Gastrocnemius medialis (tissue), 4 donors: Measurements from ENCODE around the gene CELSR1. TPM values are rescaled to one million over a fixed set of nuclear protein-coding genes. Genes with fewer than 3 reads are reported as not detected.

Experiments
- ATAC-seq, 2 donors: fragments of 150-250 bp; one replicate each; pipeline ENCODE4 v1.9.1; 2016
- DNase-seq, 2 donors: peaks; one replicate each; pipeline ENCODE4 v3.0.0-alpha.2; 2019
- H3K27ac ChIP-seq, 4 donors: fragments of 200-600 bp; sonication (generic); 1 replicate in 1 of 4; 2 replicates in 3 of 4; pipeline ENCODE4 v1.5.1; 2016 to 2018; ENCODE audit warnings: mild to moderate bottlenecking in 2 of 4, moderate library complexity in 1 of 4
- H3K27me3 ChIP-seq, 3 donors: fragments of 200-600 bp; sonication (generic) in 2 of 3; 1 replicate in 1 of 3; 2 replicates in 2 of 3; pipeline versions ENCODE4 v1.5.1 to v1.6.0; 2016 to 2019; ENCODE audit warnings: mild to moderate bottlenecking in 1 of 3, moderate library complexity in 1 of 3
- H3K36me3 ChIP-seq, 2 donors: fragments of 200-600 bp; sonication (generic) in 1 of 2; one replicate each; pipeline ENCODE4 v1.5.1; 2017 to 2018
- H3K4me1 ChIP-seq, 2 donors: fragments of 200-600 bp; sonication (generic) in 1 of 2; one replicate each; pipeline ENCODE4 v1.5.1; 2016 to 2017; ENCODE audit warnings: mild to moderate bottlenecking in 2 of 2
- H3K4me3 ChIP-seq, 4 donors: fragments of 200-600 bp; sonication (generic) in 3 of 4; 1 replicate in 1 of 4; 2 replicates in 3 of 4; pipeline ENCODE4 v1.5.1; 2016 to 2019; ENCODE audit warnings: mild to moderate bottlenecking in 2 of 4
- H3K9me3 ChIP-seq, 3 donors: fragments of 200-600 bp; sonication (generic) in 2 of 3; 1 replicate in 1 of 3; 2 replicates in 2 of 3; pipeline ENCODE4 v1.5.1; 2016 to 2019
- POLR2A ChIP-seq, 2 donors: fragments of 450-650 bp; IDR thresholded peaks; one replicate each; pipeline ENCODE4 v1.6.1; 2017; ENCODE audit warnings: antibody characterized with exemption in 2 of 2, mild to moderate bottlenecking in 2 of 2, moderate library complexity in 2 of 2
- in situ Hi-C, 4 donors: fragments of 200-750 bp; cut with MboI; loops; one replicate each; pipeline versions ENCODE4 v1.15.0 to v1.8.0; 2017; ENCODE audit warnings: low sequenced_read_pairs in 4 of 4
- intact Hi-C: fragments of 100-400 bp; cut with DNase I; formaldehyde crosslinking; loops from one replicate; pipeline ENCODE4 v1.15.1; 2023; ENCODE audit warnings: low total_unique reads
- total RNA-seq, 4 donors: library from RNA; depleted of rRNA; stranded (reverse); fragments of >200 nt; gene quantifications; one replicate each; pipeline versions ENCODE4 v1.1.0 to v1.2.3, GENCODE V29; 2016
- TF ChIP-seq, protein P1 (sequence below), 5 experiments: fragments of 450-650 bp in 3 of 5; fragments of 200-600 bp in 2 of 5; sonication (generic) in 2 of 5; IDR thresholded peaks in 4 of 5; conservative IDR thresholded peaks in 1 of 5; 1 replicate in 4 of 5; 2 replicates in 1 of 5; pipeline ENCODE4 v1.5.1; 2016 to 2019; ENCODE audit warnings: antibody characterized with exemption in 5 of 5, mild to moderate bottlenecking in 3 of 5, moderate library complexity in 3 of 5

CELSR1 gene, protein sequence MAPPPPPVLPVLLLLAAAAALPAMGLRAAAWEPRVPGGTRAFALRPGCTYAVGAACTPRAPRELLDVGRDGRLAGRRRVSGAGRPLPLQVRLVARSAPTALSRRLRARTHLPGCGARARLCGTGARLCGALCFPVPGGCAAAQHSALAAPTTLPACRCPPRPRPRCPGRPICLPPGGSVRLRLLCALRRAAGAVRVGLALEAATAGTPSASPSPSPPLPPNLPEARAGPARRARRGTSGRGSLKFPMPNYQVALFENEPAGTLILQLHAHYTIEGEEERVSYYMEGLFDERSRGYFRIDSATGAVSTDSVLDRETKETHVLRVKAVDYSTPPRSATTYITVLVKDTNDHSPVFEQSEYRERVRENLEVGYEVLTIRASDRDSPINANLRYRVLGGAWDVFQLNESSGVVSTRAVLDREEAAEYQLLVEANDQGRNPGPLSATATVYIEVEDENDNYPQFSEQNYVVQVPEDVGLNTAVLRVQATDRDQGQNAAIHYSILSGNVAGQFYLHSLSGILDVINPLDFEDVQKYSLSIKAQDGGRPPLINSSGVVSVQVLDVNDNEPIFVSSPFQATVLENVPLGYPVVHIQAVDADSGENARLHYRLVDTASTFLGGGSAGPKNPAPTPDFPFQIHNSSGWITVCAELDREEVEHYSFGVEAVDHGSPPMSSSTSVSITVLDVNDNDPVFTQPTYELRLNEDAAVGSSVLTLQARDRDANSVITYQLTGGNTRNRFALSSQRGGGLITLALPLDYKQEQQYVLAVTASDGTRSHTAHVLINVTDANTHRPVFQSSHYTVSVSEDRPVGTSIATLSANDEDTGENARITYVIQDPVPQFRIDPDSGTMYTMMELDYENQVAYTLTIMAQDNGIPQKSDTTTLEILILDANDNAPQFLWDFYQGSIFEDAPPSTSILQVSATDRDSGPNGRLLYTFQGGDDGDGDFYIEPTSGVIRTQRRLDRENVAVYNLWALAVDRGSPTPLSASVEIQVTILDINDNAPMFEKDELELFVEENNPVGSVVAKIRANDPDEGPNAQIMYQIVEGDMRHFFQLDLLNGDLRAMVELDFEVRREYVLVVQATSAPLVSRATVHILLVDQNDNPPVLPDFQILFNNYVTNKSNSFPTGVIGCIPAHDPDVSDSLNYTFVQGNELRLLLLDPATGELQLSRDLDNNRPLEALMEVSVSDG (N-terminal part only)
- total RNA-seq = 1 to 10 TPM in 2 of 4 donors, under 1 TPM in 2; 0.10 to 1.5 (median 0.87) TPM

DNA sequence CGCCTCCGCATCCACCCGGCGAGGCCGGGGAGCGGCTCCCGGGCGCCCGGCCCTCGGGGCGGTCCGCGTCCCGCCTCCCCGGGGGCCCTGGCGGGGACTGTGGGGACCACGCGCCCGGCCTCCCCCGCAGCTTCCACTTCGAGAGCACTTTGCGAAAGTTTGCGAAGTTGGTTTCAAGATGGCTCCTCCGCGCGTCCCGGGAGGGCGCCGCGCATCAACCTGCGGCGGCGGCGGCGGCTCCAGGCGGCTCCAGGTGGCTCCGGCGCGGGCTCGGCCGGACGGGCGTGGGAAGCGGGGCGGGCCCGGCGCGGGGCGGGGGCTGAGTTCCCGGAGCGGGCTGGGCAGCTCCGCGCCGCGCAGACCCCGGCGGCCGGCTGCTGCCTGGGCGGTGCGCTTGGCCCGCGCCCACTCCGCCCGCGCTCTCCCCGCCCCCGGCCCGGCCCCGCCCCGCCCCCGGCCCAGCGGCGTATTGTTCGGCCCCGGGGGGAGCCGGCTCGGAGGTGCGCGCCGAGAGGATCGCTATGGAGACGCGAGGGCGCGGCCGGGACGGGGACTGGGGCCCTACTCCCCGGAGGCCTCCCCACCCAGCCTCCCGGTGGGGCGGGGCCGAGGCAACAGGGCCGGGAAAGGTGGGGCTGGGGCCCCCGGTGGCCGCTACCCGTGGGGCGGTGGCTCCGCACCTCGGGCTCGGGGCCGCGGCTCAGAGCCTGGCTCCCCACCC, at the start of gene CELSR1:
CELSR1 (minus strand) TSS at position 396 of the 721 bp plus-strand sequence. CDS start 450 bp downstream, outside the sequence.
- Histone ChIP-seq H3K4me3 (peak within 1 kb of the TSS; percentile 9 to 36 (median 28)), H3K27ac (no peak within 1 kb of the TSS), H3K9me3 (no peaks in the 10 kb centered on the region), H3K36me3 (no peaks in the 10 kb centered on the region), H3K27me3 (peaks cover 34 to 38% (median 35%) of the 10 kb centered on the region in 3 donors), H3K4me1 (peaks cover 0 to 5% of the 10 kb centered on the region in 2 donors)
- intact Hi-C loops (no loop called here), in situ Hi-C loops (loop anchor here in 3 of 4 donors (25.0 kb wide), 3 partner anchors 150 to 400 kb away; no protein-coding TSS in a partner anchor)
- TF ChIP-seq, protein P1, sequence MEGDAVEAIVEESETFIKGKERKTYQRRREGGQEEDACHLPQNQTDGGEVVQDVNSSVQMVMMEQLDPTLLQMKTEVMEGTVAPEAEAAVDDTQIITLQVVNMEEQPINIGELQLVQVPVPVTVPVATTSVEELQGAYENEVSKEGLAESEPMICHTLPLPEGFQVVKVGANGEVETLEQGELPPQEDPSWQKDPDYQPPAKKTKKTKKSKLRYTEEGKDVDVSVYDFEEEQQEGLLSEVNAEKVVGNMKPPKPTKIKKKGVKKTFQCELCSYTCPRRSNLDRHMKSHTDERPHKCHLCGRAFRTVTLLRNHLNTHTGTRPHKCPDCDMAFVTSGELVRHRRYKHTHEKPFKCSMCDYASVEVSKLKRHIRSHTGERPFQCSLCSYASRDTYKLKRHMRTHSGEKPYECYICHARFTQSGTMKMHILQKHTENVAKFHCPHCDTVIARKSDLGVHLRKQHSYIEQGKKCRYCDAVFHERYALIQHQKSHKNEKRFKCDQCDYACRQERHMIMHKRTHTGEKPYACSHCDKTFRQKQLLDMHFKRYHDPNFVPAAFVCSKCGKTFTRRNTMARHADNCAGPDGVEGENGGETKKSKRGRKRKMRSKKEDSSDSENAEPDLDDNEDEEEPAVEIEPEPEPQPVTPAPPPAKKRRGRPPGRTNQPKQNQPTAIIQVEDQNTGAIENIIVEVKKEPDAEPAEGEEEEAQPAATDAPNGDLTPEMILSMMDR (IDR thresholded peaks at IDR 0.05 in 4 of 5, conservative IDR thresholded peaks at IDR 0.05 in 1 of 5) = no peak
- no peak for TF ChIP-seq POLR2A (IDR thresholded peaks at IDR 0.05)
- ATAC-seq (no peak), DNase-seq (no peak)

DNA sequence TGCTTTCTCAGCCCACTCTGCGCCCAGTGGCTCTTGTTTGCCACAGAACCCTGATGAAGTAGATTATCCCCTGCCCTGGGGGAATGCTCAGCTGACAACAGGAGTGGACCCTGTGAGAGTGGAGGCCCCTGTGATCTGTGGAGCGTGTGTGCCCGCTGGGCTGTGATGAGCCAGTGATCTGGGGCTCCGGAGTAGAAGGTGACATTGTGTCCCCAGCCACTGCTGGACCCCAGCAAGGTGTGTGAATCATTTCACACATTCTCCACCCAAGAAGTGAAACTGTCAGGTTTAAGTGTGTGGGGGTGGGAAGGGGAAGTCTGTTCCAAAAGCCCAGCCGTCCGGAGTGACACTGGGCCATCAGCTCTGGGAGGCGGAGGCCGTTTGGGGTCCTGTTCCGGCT, 49.6 kb upstream of the CELSR1 start:
- no peak for DNase-seq
- no peak overlapping the region for H3K27ac ChIP-seq
- H3K27me3 ChIP-seq = no peaks in the 10 kb centered on the region
- peaks cover 2 to 37% of the 10 kb centered on the region in 2 donors for H3K4me1 ChIP-seq
- intact Hi-C loops (no loop called here), in situ Hi-C loops (no loop called here)
- no peaks in the 10 kb centered on the region for H3K9me3 ChIP-seq
- no peaks in the 10 kb centered on the region for H3K36me3 ChIP-seq
- no peak for ATAC-seq
- no peak overlapping the region for H3K4me3 ChIP-seq
- TF ChIP-seq POLR2A (IDR thresholded peaks at IDR 0.05) = no peak
- TF ChIP-seq, protein P1 (IDR thresholded peaks at IDR 0.05 in 4 of 5, conservative IDR thresholded peaks at IDR 0.05 in 1 of 5) = no peak

DNA sequence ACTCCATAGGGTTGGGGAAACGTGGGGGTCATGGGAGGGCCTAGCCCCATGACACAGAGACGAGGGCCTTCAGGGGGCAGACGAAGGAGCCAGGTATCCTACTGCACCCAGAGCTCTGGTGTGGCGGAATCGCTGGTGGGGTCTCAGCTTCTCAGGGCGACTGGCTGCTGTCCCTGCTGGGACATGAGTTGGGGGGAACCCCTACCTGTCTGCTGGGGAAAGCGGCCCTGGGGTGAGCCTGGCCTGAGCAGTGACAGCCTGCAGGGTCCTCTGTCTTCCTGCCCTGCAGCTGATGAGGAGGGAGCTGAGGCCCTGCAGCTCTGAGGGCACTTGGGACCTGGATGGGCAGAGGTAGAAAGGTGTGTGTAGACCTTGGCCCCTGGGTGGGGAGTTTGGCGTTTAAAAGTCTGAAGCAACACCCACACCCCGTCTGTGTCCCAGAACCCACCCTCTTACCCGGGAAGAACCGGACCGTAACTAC, 49.2 kb upstream of the CELSR1 start:
- H3K27me3 ChIP-seq = no peaks in the 10 kb centered on the region
- intact Hi-C loops = no loop called here
- H3K36me3 ChIP-seq = no peaks in the 10 kb centered on the region
- DNase-seq = no peak
- no peak overlapping the region for H3K4me3 ChIP-seq
- in situ Hi-C loops = no loop called here
- ATAC-seq = no peak
- no peaks in the 10 kb centered on the region for H3K9me3 ChIP-seq
- peaks cover 2 to 40% of the 10 kb centered on the region in 2 donors for H3K4me1 ChIP-seq
- TF ChIP-seq, protein P1 (IDR thresholded peaks at IDR 0.05 in 4 of 5, conservative IDR thresholded peaks at IDR 0.05 in 1 of 5) = no peak
- no peak for TF ChIP-seq POLR2A (IDR thresholded peaks at IDR 0.05)
- no peak overlapping the region for H3K27ac ChIP-seq

DNA sequence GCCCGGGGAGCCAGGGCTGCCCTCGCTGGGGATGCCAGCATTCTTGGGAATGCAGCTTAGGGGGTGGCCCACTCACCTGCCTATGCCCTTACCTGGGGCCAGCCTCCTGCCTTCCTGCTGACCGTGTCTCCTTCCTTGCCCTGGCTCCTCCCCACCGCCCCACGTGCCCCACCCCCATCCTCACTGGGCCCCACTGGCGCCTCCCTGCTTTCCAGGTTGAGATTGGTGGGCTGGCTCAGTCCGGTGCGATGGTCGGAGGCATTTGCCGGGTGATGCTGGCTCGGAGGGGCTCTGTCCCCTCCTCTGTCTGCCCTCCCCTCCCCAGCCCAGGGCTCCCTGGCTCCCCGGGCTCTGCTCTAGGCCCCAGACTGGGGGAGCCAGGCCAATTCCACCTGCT, 48.7 kb upstream of the CELSR1 start:
- peaks cover 7 to 44% of the 10 kb centered on the region in 2 donors for H3K4me1 ChIP-seq
- no peaks in the 10 kb centered on the region for H3K9me3 ChIP-seq
- in situ Hi-C loops (no loop called here), intact Hi-C loops (no loop called here)
- H3K36me3 ChIP-seq = no peaks in the 10 kb centered on the region
- TF ChIP-seq, protein P1 (IDR thresholded peaks at IDR 0.05 in 4 of 5, conservative IDR thresholded peaks at IDR 0.05 in 1 of 5) = no peak
- no peak for TF ChIP-seq POLR2A (IDR thresholded peaks at IDR 0.05)
- DNase-seq (no peak), ATAC-seq (no peak)
- H3K27ac ChIP-seq = no peak overlapping the region
- no peak overlapping the region for H3K4me3 ChIP-seq
- no peaks in the 10 kb centered on the region for H3K27me3 ChIP-seq
